Breast epithelium (tissue), 4 donors: ENCODE results near the gene MEPCE. TPM values are rescaled to one million over a fixed set of nuclear protein-coding genes. Genes with fewer than 3 reads are reported as not detected.
"Not testable (repeated sequence)": the region's sequence is repeated elsewhere in the genome, so short reads cannot be mapped to it uniquely, and the experiment has no call there.

Experiments used
- DNase-seq, 2 donors: peaks; one replicate each; pipeline ENCODE4 v3.0.0-alpha.2; 2019; ENCODE audit warnings: low spot score in 2 of 2
- H3K27ac ChIP-seq, 2 donors: fragments of 200-600 bp; sonication (generic) in 1 of 2; one replicate each; pipeline ENCODE4 v1.5.1; 2016 to 2019; ENCODE audit warnings: mild to moderate bottlenecking in 1 of 2
- H3K27me3 ChIP-seq, 2 donors: fragments of 200-600 bp; sonication (generic) in 1 of 2; one replicate each; pipeline versions ENCODE4 v1.5.1 to v1.6.0; 2017 to 2019; ENCODE audit warnings: control low read depth in 1 of 2, mild to moderate bottlenecking in 1 of 2
- H3K36me3 ChIP-seq: fragments of 200-600 bp; one replicate; pipeline ENCODE4 v1.5.1; 2019
- H3K4me1 ChIP-seq, 2 donors: fragments of 200-600 bp; sonication (generic); one replicate each; pipeline ENCODE4 v1.5.1; 2016 to 2019; ENCODE audit warnings: control low read depth in 1 of 2
- H3K4me3 ChIP-seq, 3 donors: fragments of 200-600 bp; sonication (generic); 1 replicate in 2 of 3; 2 replicates in 1 of 3; pipeline ENCODE4 v1.5.1; 2016 to 2019; ENCODE audit warnings: mild to moderate bottlenecking in 3 of 3, moderate library complexity in 2 of 3
- H3K9me3 ChIP-seq, 2 donors: fragments of 200-600 bp; sonication (generic) in 1 of 2; one replicate each; pipeline ENCODE4 v1.5.1; 2016 to 2019; ENCODE audit warnings: control low read depth in 1 of 2
- CTCF ChIP-seq, 3 donors: fragments of 450-650 bp; IDR thresholded peaks; one replicate each; pipeline ENCODE4 v1.5.1; 2016 to 2017; ENCODE audit warnings: antibody characterized with exemption in 3 of 3, mild to moderate bottlenecking in 3 of 3, moderate library complexity in 3 of 3
- POLR2A ChIP-seq: fragments of 450-650 bp; IDR thresholded peaks from one replicate; pipeline ENCODE4 v1.6.1; 2016; ENCODE audit warnings: antibody characterized with exemption, mild to moderate bottlenecking, moderate library complexity
- POLR2AphosphoS5 ChIP-seq, 3 donors: sonication (generic); formaldehyde crosslinking; IDR thresholded peaks; one replicate each; pipeline ENCODE4 v1.6.1; 2017; ENCODE audit warnings: antibody characterized with exemption in 3 of 3
- intact Hi-C: fragments of 100-400 bp; cut with DNase I; formaldehyde crosslinking; loops from one replicate; pipeline ENCODE4 v1.15.1; 2023; ENCODE audit warnings: low total_unique reads
- total RNA-seq, 3 donors: library from RNA; depleted of rRNA; stranded (reverse); fragments of >200 nt; gene quantifications; one replicate each; pipeline ENCODE4 v1.1.0, GENCODE V29; 2016

MEPCE gene
- total RNA-seq, 3 donors from 2014 or later = 26.5 to 41.4 (median 40.6) TPM

- Histone ChIP-seq H3K4me3 (peak overlapping the region; percentile 81 to 96 (median 85)), H3K4me1 (peaks cover 8 to 32% of the 10 kb centered on the region in 2 donors), H3K27me3 (no peaks in the 10 kb centered on the region), H3K9me3 (no peaks in the 10 kb centered on the region), H3K27ac (peak overlapping the region; percentile 96 to 100), H3K36me3 (no peaks in the 10 kb centered on the region)
- intact Hi-C loops = no loop called here
- DNase-seq = peak in 1 of 2 donors; percentile 56
- TF ChIP-seq POLR2AphosphoS5 (IDR thresholded peaks at IDR 0.05) (peak in 2 of 3 donors; percentile 11 to 13), POLR2A (no peak), CTCF (IDR thresholded peaks at IDR 0.05) (peak in 2 of 3 donors; percentile 9 to 10)
Measured at GRCh38 chr7:100435401-100436304, 6.0 kb downstream of the MEPCE start.

- no peak for DNase-seq
- Histone ChIP-seq H3K4me3 (peak overlapping the region in 2 of 3 donors; percentile 85 to 96), H3K27me3 (no peaks in the 10 kb centered on the region), H3K4me1 (peaks cover 0 to 19% of the 10 kb centered on the region in 2 donors), H3K27ac (peak overlapping the region; percentile 96 to 100), H3K36me3 (no peaks in the 10 kb centered on the region), H3K9me3 (no peaks in the 10 kb centered on the region)
- intact Hi-C loops = no loop called here
- no peak for TF ChIP-seq CTCF (IDR thresholded peaks at IDR 0.05)
- TF ChIP-seq POLR2AphosphoS5 (IDR thresholded peaks at IDR 0.05) = no peak
- TF ChIP-seq POLR2A = no peak
Measured at GRCh38 chr7:100437150-100438100, 7.8 kb downstream of the MEPCE start.

- TF ChIP-seq POLR2AphosphoS5 (IDR thresholded peaks at IDR 0.05) = no peak
- TF ChIP-seq POLR2A = no peak
- no peak for TF ChIP-seq CTCF (IDR thresholded peaks at IDR 0.05)
- Histone ChIP-seq H3K4me1 (peaks cover 0 to 13% of the 10 kb centered on the region in 2 donors), H3K27me3 (no peaks in the 10 kb centered on the region), H3K27ac (peak overlapping the region in 1 of 2 donors; percentile 96), H3K36me3 (no peaks in the 10 kb centered on the region), H3K4me3 (no peak overlapping the region), H3K9me3 (no peaks in the 10 kb centered on the region)
- intact Hi-C loops = no loop called here
- DNase-seq = no peak
Measured at GRCh38 chr7:100438172-100438571, 8.5 kb downstream of the MEPCE start.

GRCh38 chr7:100438731-100439130 lies 9.1 kb downstream of the MEPCE start:
- H3K27ac ChIP-seq, H3K27me3 ChIP-seq, DNase-seq, H3K9me3 ChIP-seq, H3K36me3 ChIP-seq, H3K4me3 ChIP-seq, intact Hi-C loops: not testable (repeated sequence)
- H3K4me1 ChIP-seq = peaks cover 0 to 13% of the 10 kb centered on the region in 2 donors

GRCh38 chr7:100439244-100439643 lies 9.6 kb downstream of the MEPCE start:
- intact Hi-C loops, H3K36me3 ChIP-seq, H3K4me3 ChIP-seq, H3K9me3 ChIP-seq, H3K27me3 ChIP-seq, H3K4me1 ChIP-seq, H3K27ac ChIP-seq: not testable (repeated sequence)
- peak in 1 of 2 donors; percentile 12 for DNase-seq
